PFSK-1 (cell line): ENCODE results near the gene CLASP2.

Source experiments
- FOXP2 ChIP-seq: optimal IDR thresholded peaks from 2 replicates; pipeline ENCODE3; 2011; ENCODE audit warnings: borderline replicate concordance, control low read depth, inconsistent platforms; ENCODE audit not compliant: insufficient read depth; ENCODE audit errors: extremely low read length, extremely low read depth
- POLR2AphosphoS5 ChIP-seq: IDR thresholded peaks from 2 replicates; pipeline ENCODE4 v1.6.1; 2012; ENCODE audit warnings: low read depth, mild to moderate bottlenecking, control low read depth, low read length, moderate library complexity
- SIN3A ChIP-seq: IDR thresholded peaks from 2 replicates; pipeline ENCODE4 v1.6.1; 2012; ENCODE audit warnings: mild to moderate bottlenecking, low read length, moderate library complexity, borderline replicate concordance; ENCODE audit not compliant: insufficient read depth
- TAF1 ChIP-seq: IDR thresholded peaks from 2 replicates; pipeline ENCODE4 v1.6.1; 2012; ENCODE audit warnings: low read length, control low read depth, borderline replicate concordance; ENCODE audit not compliant: insufficient read depth
- TF ChIP-seq, protein P1 (sequence below), 2 experiments: IDR thresholded peaks; 2 replicates each; pipeline versions ENCODE4 v1.6.1 to v1.8.0; 2011 to 2012; ENCODE audit warnings: low read depth in 2 of 2, low read length in 2 of 2, control low read depth in 1 of 2, inconsistent platforms in 1 of 2, mild to moderate bottlenecking in 1 of 2, moderate library complexity in 1 of 2; ENCODE audit not compliant: insufficient read depth in 1 of 2

- TF ChIP-seq POLR2AphosphoS5 (no peak), FOXP2 (no peak), TAF1 (no peak), SIN3A (no peak)
- TF ChIP-seq, protein P1, sequence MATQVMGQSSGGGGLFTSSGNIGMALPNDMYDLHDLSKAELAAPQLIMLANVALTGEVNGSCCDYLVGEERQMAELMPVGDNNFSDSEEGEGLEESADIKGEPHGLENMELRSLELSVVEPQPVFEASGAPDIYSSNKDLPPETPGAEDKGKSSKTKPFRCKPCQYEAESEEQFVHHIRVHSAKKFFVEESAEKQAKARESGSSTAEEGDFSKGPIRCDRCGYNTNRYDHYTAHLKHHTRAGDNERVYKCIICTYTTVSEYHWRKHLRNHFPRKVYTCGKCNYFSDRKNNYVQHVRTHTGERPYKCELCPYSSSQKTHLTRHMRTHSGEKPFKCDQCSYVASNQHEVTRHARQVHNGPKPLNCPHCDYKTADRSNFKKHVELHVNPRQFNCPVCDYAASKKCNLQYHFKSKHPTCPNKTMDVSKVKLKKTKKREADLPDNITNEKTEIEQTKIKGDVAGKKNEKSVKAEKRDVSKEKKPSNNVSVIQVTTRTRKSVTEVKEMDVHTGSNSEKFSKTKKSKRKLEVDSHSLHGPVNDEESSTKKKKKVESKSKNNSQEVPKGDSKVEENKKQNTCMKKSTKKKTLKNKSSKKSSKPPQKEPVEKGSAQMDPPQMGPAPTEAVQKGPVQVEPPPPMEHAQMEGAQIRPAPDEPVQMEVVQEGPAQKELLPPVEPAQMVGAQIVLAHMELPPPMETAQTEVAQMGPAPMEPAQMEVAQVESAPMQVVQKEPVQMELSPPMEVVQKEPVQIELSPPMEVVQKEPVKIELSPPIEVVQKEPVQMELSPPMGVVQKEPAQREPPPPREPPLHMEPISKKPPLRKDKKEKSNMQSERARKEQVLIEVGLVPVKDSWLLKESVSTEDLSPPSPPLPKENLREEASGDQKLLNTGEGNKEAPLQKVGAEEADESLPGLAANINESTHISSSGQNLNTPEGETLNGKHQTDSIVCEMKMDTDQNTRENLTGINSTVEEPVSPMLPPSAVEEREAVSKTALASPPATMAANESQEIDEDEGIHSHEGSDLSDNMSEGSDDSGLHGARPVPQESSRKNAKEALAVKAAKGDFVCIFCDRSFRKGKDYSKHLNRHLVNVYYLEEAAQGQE (IDR thresholded peaks at IDR 0.05; ENCODE audit: insufficient read depth in 1 of 2, low read depth in 2 of 2, low read length in 2 of 2), result no peak
Observed at GRCh38 chr3:33488683-33489082, 229.4 kb downstream of the CLASP2 start.
